Ovary (tissue), 3 donors: ENCODE results near the gene RTL3.

Experiments
- CTCF ChIP-seq, 3 donors: fragments of 450-650 bp in 2 of 3; fragments of 200-600 bp in 1 of 3; IDR thresholded peaks; one replicate each; pipeline versions ENCODE4 v1.5.1 to v1.8.0; 2016 to 2022; ENCODE audit warnings: antibody characterized with exemption in 3 of 3, mild to moderate bottlenecking in 1 of 3
- POLR2A ChIP-seq: fragments of 450-650 bp; IDR thresholded peaks from one replicate; pipeline ENCODE4 v1.6.1; 2017; ENCODE audit warnings: antibody characterized with exemption, mild to moderate bottlenecking, moderate library complexity
- donor health status: DM: no; HTN: no; CAD: no.

- TF ChIP-seq POLR2A (no peak), CTCF (IDR thresholded peaks at IDR 0.05) (no peak)
Observed at GRCh38 chrX:78655642-78656041, 3.5 kb downstream of the RTL3 start.
